Mammary epithelial cell (primary cell): Measurements from ENCODE around the gene ZFAND5.

ENCODE experiments used
- CTCF ChIP-seq, 2 donors: IDR thresholded peaks in 1 of 2; conservative IDR thresholded peaks in 1 of 2; 2 replicates each; pipeline ENCODE4 v1.5.1; 2011 to 2012; ENCODE audit warnings: inconsistent platforms in 2 of 2, low read length in 2 of 2, mild to moderate bottlenecking in 2 of 2, control low read depth in 1 of 2, low read depth in 1 of 2; ENCODE audit not compliant: insufficient read depth in 1 of 2; ENCODE audit errors: extremely low read depth in 1 of 2
- EZH2 ChIP-seq: IDR thresholded peaks from 2 replicates; pipeline ENCODE4 v1.6.1; 2012; ENCODE audit warnings: low read length, inconsistent platforms, borderline replicate concordance

DNA sequence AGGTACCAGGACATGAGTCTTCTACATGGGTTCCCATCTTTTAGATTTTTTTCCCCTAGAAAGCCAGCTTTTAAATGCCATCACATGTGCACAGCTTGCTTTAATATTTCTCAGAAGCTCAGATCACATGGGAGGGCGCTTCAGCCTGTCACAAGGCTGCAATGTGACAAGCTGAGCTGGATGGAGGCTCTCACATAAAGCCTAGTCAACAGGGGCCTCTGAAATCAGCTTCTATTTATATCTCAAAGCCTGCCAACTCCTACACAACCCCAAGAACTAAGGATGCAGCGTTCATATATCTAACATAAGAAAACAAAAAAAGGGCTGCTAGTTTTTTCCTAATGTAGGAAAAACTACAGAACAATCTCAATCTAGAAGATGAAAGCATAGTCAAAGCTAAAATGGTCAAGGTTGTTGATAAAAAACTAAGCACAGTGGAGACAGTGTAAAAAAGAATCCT lies 2.3 kb downstream of the ZFAND5 start:
- TF ChIP-seq CTCF (conservative IDR thresholded peaks at IDR 0.05 in 1 of 2, IDR thresholded peaks at IDR 0.05 in 1 of 2; ENCODE audit: extremely low read depth in 1 of 2, insufficient read depth in 1 of 2, low read depth in 1 of 2, low read length in 2 of 2) (no peak), EZH2 (no peak)
